Type B pancreatic cell (in vitro differentiated cells): ENCODE data around the gene GZF1. TPM values are rescaled to one million over a fixed set of nuclear protein-coding genes. Genes with fewer than 3 reads are reported as not detected.

ENCODE experiments used
- DNase-seq: peaks from one replicate; pipeline ENCODE4 v3.0.0; 2021; ENCODE audit warnings: mixed read lengths; ENCODE audit not compliant: unreplicated experiment; ENCODE audit errors: extremely low spot score
- H3K27ac Mint-ChIP-seq: 2 replicates; pipeline ENCODE4 v1.8.0; 2021; ENCODE audit warnings: mild to moderate bottlenecking, mixed read lengths
- H3K27me3 Mint-ChIP-seq: 2 replicates; pipeline ENCODE4 v1.8.0; 2021; ENCODE audit warnings: mixed read lengths
- H3K36me3 Mint-ChIP-seq: 2 replicates; pipeline ENCODE4 v1.8.0; 2021; ENCODE audit warnings: mixed read lengths
- H3K4me1 Mint-ChIP-seq: one replicate; pipeline ENCODE4 v1.8.0; 2021; ENCODE audit warnings: mixed read lengths; ENCODE audit not compliant: unreplicated experiment
- H3K4me3 Mint-ChIP-seq: 2 replicates; pipeline ENCODE4 v1.8.0; 2021; ENCODE audit warnings: mild to moderate bottlenecking, mixed read lengths
- H3K9me3 Mint-ChIP-seq: 2 replicates; pipeline ENCODE4 v1.8.0; 2021; ENCODE audit warnings: mixed read lengths
- total RNA-seq: library from RNA; stranded (reverse); gene quantifications from 2 replicates; pipeline ENCODE4 v1.2.1, GENCODE V29; 2021; ENCODE audit warnings: low replicate concordance
- TF ChIP-seq, protein P1 (sequence below): fragments of 200-600 bp; sonication (generic); conservative IDR thresholded peaks from 2 replicates; pipeline ENCODE4 v1.5.0; 2021; ENCODE audit warnings: antibody characterized with exemption, mild to moderate bottlenecking

Gene GZF1
- total RNA-seq, 1 donor from 2014 or later, result 13.4 TPM

DNA sequence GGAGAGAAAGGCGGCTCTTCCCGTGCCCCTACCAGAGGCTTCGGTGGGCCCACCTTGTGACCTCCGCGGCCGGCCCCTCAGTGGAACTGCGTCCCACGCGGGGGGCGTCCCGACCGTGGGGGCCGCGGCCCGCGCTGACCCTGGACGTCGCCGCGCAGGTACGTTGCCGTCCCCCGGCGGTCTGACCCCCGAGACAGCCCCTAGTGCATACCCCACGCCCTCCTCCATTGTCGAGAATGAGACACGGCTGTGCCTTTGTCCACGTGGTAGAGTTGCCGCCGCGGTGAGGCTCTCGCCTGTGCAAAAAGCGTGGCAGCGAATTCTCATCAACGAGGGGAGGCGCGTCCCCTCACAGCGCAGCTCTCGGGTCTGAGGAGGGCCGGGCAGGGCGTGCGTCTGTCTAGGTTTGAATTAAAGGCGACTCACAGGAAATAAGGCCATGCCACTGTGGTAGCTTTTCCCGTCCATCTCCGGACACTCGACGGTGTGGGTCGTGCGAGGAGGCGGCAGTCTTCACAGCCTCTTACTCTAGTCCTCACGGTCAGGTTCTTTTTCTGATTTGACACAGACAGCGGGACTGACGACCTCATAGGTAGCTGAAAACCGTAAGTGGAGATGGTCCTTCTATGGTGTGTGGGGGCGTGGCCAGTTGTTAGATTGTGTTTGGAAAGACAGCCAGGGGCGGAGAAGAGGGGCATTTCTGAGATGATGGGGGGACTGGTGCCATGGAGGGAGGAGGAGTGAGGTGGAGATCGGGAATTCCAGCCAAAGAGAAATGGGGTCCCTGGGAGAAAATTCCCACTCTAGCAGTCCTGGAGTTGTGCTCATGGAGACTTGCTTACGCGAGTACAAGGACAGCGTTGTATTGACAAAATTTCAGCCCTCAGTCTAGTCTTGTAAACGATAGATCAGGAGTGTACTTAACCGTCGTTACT lies 10.8 kb upstream of the GZF1 start:
- no peaks in the 10 kb centered on the region for H3K27me3 Mint-ChIP-seq
- TF ChIP-seq, protein P1, sequence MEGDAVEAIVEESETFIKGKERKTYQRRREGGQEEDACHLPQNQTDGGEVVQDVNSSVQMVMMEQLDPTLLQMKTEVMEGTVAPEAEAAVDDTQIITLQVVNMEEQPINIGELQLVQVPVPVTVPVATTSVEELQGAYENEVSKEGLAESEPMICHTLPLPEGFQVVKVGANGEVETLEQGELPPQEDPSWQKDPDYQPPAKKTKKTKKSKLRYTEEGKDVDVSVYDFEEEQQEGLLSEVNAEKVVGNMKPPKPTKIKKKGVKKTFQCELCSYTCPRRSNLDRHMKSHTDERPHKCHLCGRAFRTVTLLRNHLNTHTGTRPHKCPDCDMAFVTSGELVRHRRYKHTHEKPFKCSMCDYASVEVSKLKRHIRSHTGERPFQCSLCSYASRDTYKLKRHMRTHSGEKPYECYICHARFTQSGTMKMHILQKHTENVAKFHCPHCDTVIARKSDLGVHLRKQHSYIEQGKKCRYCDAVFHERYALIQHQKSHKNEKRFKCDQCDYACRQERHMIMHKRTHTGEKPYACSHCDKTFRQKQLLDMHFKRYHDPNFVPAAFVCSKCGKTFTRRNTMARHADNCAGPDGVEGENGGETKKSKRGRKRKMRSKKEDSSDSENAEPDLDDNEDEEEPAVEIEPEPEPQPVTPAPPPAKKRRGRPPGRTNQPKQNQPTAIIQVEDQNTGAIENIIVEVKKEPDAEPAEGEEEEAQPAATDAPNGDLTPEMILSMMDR, result no peak
- no peak for DNase-seq
- H3K4me1 Mint-ChIP-seq, result peaks cover 28% of the 10 kb centered on the region
- no peaks in the 10 kb centered on the region for H3K9me3 Mint-ChIP-seq
- H3K27ac Mint-ChIP-seq, result peak overlapping the region; percentile 94
- H3K4me3 Mint-ChIP-seq, result peak overlapping the region; percentile 100
- peaks cover 8% of the 10 kb centered on the region for H3K36me3 Mint-ChIP-seq

DNA sequence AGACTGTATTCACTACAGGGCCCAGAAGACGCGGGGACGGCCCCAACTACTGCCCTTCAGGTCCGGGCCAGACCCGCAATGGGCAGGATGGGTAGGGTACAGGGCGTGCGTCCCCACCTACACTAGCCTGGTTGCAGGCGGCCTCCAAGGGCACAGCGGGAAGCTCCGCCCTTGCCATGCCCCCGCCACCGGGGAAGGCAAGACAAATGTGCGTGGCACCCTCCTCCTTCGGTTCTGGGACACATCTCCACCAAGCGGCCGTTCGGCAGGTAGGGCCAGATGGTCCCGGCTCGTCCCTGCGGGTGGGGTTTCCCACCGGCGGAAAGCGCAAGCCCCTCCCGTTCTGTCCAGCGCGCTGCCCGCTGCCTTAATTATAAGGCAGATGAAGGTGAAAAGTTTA lies 5.8 kb upstream of the GZF1 start:
- no peaks in the 10 kb centered on the region for H3K27me3 Mint-ChIP-seq
- DNase-seq, result no peak
- TF ChIP-seq, protein P1, result no peak
- no peak overlapping the region for H3K4me3 Mint-ChIP-seq
- no peaks in the 10 kb centered on the region for H3K9me3 Mint-ChIP-seq
- H3K27ac Mint-ChIP-seq, result peak overlapping the region; percentile 39
- peaks cover 8% of the 10 kb centered on the region for H3K36me3 Mint-ChIP-seq
- peaks cover 17% of the 10 kb centered on the region for H3K4me1 Mint-ChIP-seq

DNA sequence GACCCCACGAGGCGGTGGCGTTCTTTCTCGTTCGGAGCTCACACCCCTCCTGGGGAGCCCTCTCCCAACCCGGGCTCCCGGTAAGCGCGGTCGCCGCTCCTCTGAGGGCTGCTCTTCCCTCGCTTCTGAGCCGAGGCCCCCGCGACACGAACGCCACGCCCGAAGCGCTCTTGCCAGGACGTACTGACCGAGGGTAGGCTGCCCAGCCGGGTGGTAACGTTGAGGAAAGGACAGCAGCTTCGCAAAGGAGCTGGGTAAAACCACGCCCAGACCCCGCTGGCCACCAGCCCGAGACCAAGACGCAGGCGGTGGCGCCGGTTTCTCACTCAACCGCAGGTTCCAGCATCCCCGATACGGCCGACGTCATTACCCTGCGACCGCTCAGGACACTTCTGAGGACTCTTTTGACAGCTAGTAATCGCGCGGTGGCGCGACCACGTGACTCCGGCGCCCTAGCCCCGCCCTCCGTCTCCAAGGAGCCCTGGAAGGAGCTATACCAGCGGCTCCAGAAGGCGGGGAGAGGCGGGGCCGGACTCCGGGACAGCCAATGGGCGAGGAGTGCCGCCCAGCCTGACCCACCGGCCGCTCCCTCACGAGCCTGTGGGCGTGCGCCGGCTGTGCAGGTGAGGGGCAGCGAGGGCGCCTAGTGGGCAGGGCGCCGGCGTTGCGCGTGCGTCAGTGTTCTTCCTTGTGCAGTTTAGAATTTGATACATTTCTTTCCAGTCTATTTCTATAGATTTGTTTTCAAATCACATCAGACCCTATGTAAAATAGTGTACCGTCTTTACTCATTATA lies 4.0 kb upstream of the GZF1 start:
- H3K36me3 Mint-ChIP-seq, result peaks cover 4% of the 10 kb centered on the region
- H3K9me3 Mint-ChIP-seq, result no peaks in the 10 kb centered on the region
- TF ChIP-seq, protein P1, result peak; percentile 26
- peak overlapping the region; percentile 98 for H3K27ac Mint-ChIP-seq
- H3K4me3 Mint-ChIP-seq, result peak overlapping the region; percentile 94
- H3K27me3 Mint-ChIP-seq, result no peaks in the 10 kb centered on the region
- peak; percentile 100 for DNase-seq
- H3K4me1 Mint-ChIP-seq, result peaks cover 10% of the 10 kb centered on the region

DNA sequence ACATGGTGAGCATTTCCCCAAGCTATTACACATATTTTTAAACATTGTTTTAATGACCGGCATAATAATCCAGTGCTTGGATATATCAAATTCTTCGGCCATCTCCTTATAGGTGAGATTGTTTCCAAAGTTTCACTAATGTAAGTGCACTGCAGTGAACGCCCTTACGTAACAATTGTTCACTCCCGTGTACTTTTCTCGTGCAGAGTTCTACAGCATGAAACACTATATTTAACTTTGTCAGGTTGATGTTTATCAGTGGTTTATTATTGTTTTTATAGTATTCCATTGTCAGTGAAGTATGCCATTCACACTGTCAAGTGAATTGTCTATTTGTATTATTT lies 3.4 kb upstream of the GZF1 start:
- Mint-ChIP-seq H3K27me3 (no peaks in the 10 kb centered on the region), H3K4me3 (peak overlapping the region; percentile 94)

DNA sequence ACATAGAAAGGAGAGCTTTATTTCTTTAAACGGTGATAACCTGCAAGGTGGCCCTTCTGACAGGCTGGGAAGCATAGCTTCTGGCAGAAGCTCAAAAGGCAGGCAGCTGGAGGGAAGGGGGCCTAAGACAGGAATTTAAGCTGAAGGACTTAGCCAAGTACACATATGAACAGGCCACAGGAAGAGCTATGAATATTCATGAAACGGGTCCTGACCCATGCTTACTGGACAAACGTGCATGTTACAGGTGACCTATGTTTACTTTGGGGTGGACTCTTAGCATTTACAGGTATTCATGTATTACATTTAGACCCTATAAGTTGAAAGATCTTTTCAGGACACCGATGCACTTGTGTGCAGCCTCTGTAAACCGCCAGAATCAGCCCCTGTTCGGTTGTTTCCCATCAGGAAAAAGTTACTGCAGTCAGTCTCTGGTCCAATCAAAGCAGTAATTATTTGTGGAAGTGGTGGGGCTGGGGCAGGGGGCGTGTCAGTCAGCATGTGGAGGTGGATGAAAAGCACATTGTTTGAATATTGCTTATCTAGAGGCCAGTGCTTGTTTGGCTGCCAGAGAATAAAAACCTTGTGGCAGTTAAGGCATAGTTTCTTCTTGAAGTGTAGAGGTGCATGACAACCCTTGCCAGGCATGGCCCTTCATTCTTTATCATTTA lies 2.9 kb upstream of the GZF1 start:
- no peaks in the 10 kb centered on the region for H3K9me3 Mint-ChIP-seq
- peak overlapping the region; percentile 98 for H3K27ac Mint-ChIP-seq
- no peak for DNase-seq
- no peaks in the 10 kb centered on the region for H3K27me3 Mint-ChIP-seq
- peaks cover 15% of the 10 kb centered on the region for H3K4me1 Mint-ChIP-seq
- peaks cover 4% of the 10 kb centered on the region for H3K36me3 Mint-ChIP-seq
- H3K4me3 Mint-ChIP-seq, result peak overlapping the region; percentile 94
- TF ChIP-seq, protein P1, result no peak

More for the DNA sequence above, 3.4 kb upstream of the GZF1 start:
- H3K9me3 Mint-ChIP-seq, result no peaks in the 10 kb centered on the region
- H3K4me1 Mint-ChIP-seq, result peaks cover 15% of the 10 kb centered on the region
- peaks cover 4% of the 10 kb centered on the region for H3K36me3 Mint-ChIP-seq
- TF ChIP-seq, protein P1, result no peak
- H3K27ac Mint-ChIP-seq, result peak overlapping the region; percentile 98
- DNase-seq, result no peak
